GM21619 (cell line): ENCODE results near the gene PACSIN1.
A peak's percentile ranks its signal among the peaks of the same experiment; 100 is the strongest.

Experiments used
- ATAC-seq: cut with Tn5 transposase; IDR thresholded peaks from one replicate; pipeline ENCODE4 v1.9.1; 2021; ENCODE audit not compliant: unreplicated experiment

Gene PACSIN1

GRCh38 chr6:34465531-34466241 is at the start of gene PACSIN1:
PACSIN1 (plus strand) TSS chr6:34466076; CDS start chr6:34526306, 60,230 bp downstream.
- no peak for ATAC-seq

GRCh38 chr6:34416877-34417371 is 49.0 kb upstream of the PACSIN1 start:
- ATAC-seq: no peak

GRCh38 chr6:34418367-34418766 is 47.5 kb upstream of the PACSIN1 start:
- ATAC-seq: no peak

GRCh38 chr6:34423254-34423653 is 42.6 kb upstream of the PACSIN1 start:
- ATAC-seq: no peak

- ATAC-seq: no peak
Observed at GRCh38 chr6:34424200-34425131, 41.4 kb upstream of the PACSIN1 start.

- no peak for ATAC-seq
Observed at GRCh38 chr6:34425132-34425497, 40.8 kb upstream of the PACSIN1 start.

GRCh38 chr6:34425498-34426410 is 40.1 kb upstream of the PACSIN1 start, which contains the start of gene RPS10:
RPS10 (minus strand) TSS chr6:34426069; CDS start chr6:34425221, 848 bp downstream.
- ATAC-seq: peak; percentile 70

GRCh38 chr6:34435916-34436315 is 30.0 kb upstream of the PACSIN1 start:
- ATAC-seq: no peak

GRCh38 chr6:34436803-34437643 is 28.9 kb upstream of the PACSIN1 start:
- ATAC-seq: no peak

GRCh38 chr6:34437644-34437970 is 28.3 kb upstream of the PACSIN1 start:
- ATAC-seq: no peak

GRCh38 chr6:34438705-34439104 is 27.2 kb upstream of the PACSIN1 start:
- no peak for ATAC-seq

GRCh38 chr6:34439442-34439841 is 26.4 kb upstream of the PACSIN1 start:
- ATAC-seq: no peak

- no peak for ATAC-seq
Observed at GRCh38 chr6:34441526-34441925, 24.4 kb upstream of the PACSIN1 start.

- ATAC-seq: no peak
Observed at GRCh38 chr6:34445313-34445860, 20.5 kb upstream of the PACSIN1 start.

- ATAC-seq: no peak
Observed at GRCh38 chr6:34447386-34447785, 18.5 kb upstream of the PACSIN1 start.

- no peak for ATAC-seq
Observed at GRCh38 chr6:34447910-34448309, 18.0 kb upstream of the PACSIN1 start.

GRCh38 chr6:34451192-34451591 is 14.7 kb upstream of the PACSIN1 start:
- ATAC-seq: no peak

GRCh38 chr6:34455831-34456230 is 10.0 kb upstream of the PACSIN1 start:
- ATAC-seq: no peak

GRCh38 chr6:34457382-34457741 is 8.5 kb upstream of the PACSIN1 start:
- ATAC-seq: no peak
